Fibroblast of lung (primary cell): ENCODE results near the gene C1QTNF12. TPM values are rescaled to one million over a fixed set of nuclear protein-coding genes. Genes with fewer than 3 reads are reported as not detected.
A peak's percentile ranks its signal among the peaks of the same experiment; 100 is the strongest.

Experiments used
- DNase-seq, 2 donors: peaks; one replicate each; pipeline versions ENCODE4 v3.0.0 to v3.0.0-alpha.2; 2010; ENCODE audit warnings: low read depth in 2 of 2
- H2AFZ ChIP-seq: 2 replicates; pipeline ENCODE4 v1.5.1; 2012; ENCODE audit warnings: low read length, control low read depth, inconsistent platforms
- H3K27ac ChIP-seq: 2 replicates; pipeline ENCODE4 v1.5.1; 2011; ENCODE audit warnings: low read length, control low read depth; ENCODE audit not compliant: insufficient read depth
- H3K27me3 ChIP-seq: 2 replicates; pipeline ENCODE4 v1.5.1; 2011; ENCODE audit warnings: mild to moderate bottlenecking, low read length; ENCODE audit not compliant: control insufficient read depth, insufficient read depth
- H3K36me3 ChIP-seq: 2 replicates; pipeline ENCODE4 v1.5.1; 2011; ENCODE audit warnings: low read length; ENCODE audit not compliant: control insufficient read depth, insufficient read depth
- H3K4me1 ChIP-seq: 2 replicates; pipeline ENCODE4 v1.5.1; 2011; ENCODE audit warnings: low read length; ENCODE audit not compliant: control insufficient read depth, insufficient read depth; ENCODE audit errors: extremely low read depth
- H3K4me2 ChIP-seq: 2 replicates; pipeline ENCODE4 v1.5.1; 2011; ENCODE audit warnings: low read length, control low read depth; ENCODE audit not compliant: insufficient read depth; ENCODE audit errors: extremely low read depth
- H3K4me3 ChIP-seq, 4 experiments: fragments of 200-600 bp in 1 of 4; sonication (generic) in 1 of 4; replicated peaks in 1 of 4; 2 replicates each; pipeline ENCODE4 v1.5.1; 2011 to 2016; ENCODE audit warnings: low read length in 4 of 4, low read depth in 3 of 4, mild to moderate bottlenecking in 3 of 4, control low read depth in 2 of 4, inconsistent platforms in 1 of 4, mixed read lengths in 1 of 4; ENCODE audit not compliant: insufficient read depth in 1 of 4; ENCODE audit errors: control extremely low read depth in 1 of 4
- H3K79me2 ChIP-seq: 2 replicates; pipeline ENCODE4 v1.5.1; 2012; ENCODE audit warnings: mild to moderate bottlenecking, low read length, inconsistent platforms; ENCODE audit not compliant: control insufficient read depth, insufficient read depth
- H3K9ac ChIP-seq: 2 replicates; pipeline ENCODE4 v1.5.1; 2011; ENCODE audit warnings: mild to moderate bottlenecking, low read length, control low read depth; ENCODE audit not compliant: insufficient read depth
- H3K9me3 ChIP-seq: 2 replicates; pipeline ENCODE4 v1.5.1; 2012; ENCODE audit warnings: low read depth, low read length; ENCODE audit not compliant: control insufficient read depth, insufficient read depth
- H4K20me1 ChIP-seq: 2 replicates; pipeline ENCODE4 v1.5.1; 2011; ENCODE audit warnings: low read length; ENCODE audit not compliant: control insufficient read depth, insufficient read depth; ENCODE audit errors: extremely low read depth
- EZH2 ChIP-seq: IDR thresholded peaks from 2 replicates; pipeline ENCODE4 v1.5.1; 2012; ENCODE audit warnings: low read length, control low read depth, mild to moderate bottlenecking; ENCODE audit errors: missing control alignments
- polyA plus RNA-seq, 2 donors: library from polyadenylated mRNA; depleted of rRNA in 1 of 2; stranded (reverse) in 1 of 2; unstranded in 1 of 2; fragments of >200 nt; gene quantifications; 2 replicates each; pipeline ENCODE4 v1.2.1, GENCODE V29; 2011 to 2012; ENCODE audit warnings: missing spikeins in 1 of 2
- total RNA-seq: library from RNA; depleted of rRNA; stranded (reverse); fragments of >200 nt; gene quantifications from 2 replicates; pipeline ENCODE4 v1.2.1, GENCODE V29; 2014
- TF ChIP-seq, protein P1 (sequence below), 2 donors: IDR thresholded peaks in 1 of 2; conservative IDR thresholded peaks in 1 of 2; 1 replicate in 1 of 2; 2 replicates in 1 of 2; pipeline ENCODE4 v1.5.1; 2011 to 2012; ENCODE audit warnings: low read length in 2 of 2, control low read depth in 1 of 2, inconsistent platforms in 1 of 2, low read depth in 1 of 2, mild to moderate bottlenecking in 1 of 2

The C1QTNF12 gene
- total and polyA plus RNA-seq, 2 donors (not counting 1 experiment from before 2014, with no cell fraction given) = 0.27 to 4.1 TPM

DNA sequence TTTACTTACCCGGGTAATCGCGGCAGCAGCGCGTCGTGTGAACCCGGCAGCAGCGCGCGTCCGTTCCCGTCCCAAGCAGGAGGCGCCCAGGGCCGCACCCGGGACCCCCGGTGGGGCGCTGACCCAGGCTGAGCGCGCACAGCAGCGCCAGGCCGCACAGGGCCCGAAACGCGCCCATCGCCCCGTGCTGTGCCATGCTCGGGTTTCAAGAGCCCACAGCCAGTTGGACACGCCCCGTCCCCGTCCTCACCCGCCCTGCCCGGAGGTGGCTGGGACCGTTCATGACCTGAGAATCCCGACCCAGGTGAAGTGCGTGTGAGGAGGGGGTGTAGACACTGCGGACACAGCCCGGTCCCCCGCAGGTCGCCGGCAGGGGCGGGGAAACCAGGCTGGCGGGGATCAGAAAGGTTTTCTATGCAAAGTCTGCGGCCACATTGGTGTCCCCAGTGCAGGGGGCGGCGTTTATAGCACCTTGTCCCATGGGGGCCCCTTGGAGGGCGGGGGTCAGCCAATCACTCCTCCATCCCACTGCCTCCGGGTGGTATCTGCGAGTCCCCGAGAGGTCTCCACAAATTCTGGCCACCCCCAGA is 40.1 kb downstream of the C1QTNF12 start, which contains the start of gene TNFRSF18:
TNFRSF18 (minus strand) TSS at position 217 of the 590 bp plus-strand sequence; CDS start at position 196, 21 bp downstream.
- Histone ChIP-seq H4K20me1 (no peaks in the 10 kb centered on the region), H2AFZ (no peak within 1 kb of the TSS), H3K4me2 (peak within 1 kb of the TSS; percentile 44), H3K4me3 (peak within 1 kb of the TSS in 1 of 4 experiments; percentile 2), H3K4me1 (peaks cover 6% of the 10 kb centered on the region), H3K9me3 (no peaks in the 10 kb centered on the region), H3K9ac (no peak within 1 kb of the TSS), H3K79me2 (no peaks in the 10 kb centered on the region), H3K27ac (no peak within 1 kb of the TSS), H3K27me3 (no peaks in the 10 kb centered on the region), H3K36me3 (no peaks in the 10 kb centered on the region)
- TF ChIP-seq, protein P1, sequence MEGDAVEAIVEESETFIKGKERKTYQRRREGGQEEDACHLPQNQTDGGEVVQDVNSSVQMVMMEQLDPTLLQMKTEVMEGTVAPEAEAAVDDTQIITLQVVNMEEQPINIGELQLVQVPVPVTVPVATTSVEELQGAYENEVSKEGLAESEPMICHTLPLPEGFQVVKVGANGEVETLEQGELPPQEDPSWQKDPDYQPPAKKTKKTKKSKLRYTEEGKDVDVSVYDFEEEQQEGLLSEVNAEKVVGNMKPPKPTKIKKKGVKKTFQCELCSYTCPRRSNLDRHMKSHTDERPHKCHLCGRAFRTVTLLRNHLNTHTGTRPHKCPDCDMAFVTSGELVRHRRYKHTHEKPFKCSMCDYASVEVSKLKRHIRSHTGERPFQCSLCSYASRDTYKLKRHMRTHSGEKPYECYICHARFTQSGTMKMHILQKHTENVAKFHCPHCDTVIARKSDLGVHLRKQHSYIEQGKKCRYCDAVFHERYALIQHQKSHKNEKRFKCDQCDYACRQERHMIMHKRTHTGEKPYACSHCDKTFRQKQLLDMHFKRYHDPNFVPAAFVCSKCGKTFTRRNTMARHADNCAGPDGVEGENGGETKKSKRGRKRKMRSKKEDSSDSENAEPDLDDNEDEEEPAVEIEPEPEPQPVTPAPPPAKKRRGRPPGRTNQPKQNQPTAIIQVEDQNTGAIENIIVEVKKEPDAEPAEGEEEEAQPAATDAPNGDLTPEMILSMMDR (conservative IDR thresholded peaks at IDR 0.05 in 1 of 2, IDR thresholded peaks at IDR 0.05 in 1 of 2; ENCODE audit: low read depth in 1 of 2, low read length in 2 of 2) = no peak
- TF ChIP-seq EZH2 = peak; percentile 34
- DNase-seq = peak; percentile 6 to 17

DNA sequence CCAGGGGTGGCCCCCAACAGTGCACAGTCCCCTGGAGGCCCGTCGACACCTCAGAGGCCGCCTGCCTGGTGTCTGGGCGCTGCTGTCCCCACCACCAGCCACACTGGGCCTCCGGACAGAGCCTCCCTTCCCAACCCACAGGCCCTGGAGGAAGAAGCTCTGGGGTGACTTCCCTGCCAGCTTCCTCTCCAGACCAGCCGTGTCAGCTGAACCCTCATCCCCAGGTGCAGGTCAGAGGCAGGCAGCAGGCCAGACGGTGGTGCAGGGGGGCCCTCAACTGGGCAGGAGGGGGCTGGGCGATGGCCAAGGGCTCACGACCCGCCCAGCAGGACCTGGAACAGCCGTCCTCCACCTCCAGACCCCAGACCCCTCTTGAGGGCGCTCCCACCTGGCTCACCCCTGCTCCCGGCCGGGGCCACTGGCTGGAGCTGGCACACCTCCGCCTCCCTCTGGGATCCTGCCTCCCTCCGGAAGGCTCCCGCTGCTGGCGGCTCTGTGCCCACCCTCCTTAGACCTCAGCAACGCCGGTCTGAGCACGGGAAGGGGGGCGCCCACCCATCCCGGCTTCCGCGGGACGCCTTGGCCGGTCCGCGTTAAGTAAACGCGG is 40.6 kb downstream of the C1QTNF12 start:
- Histone ChIP-seq H3K4me2 (no peak overlapping the region), H3K27ac (no peak overlapping the region), H2AFZ (no peak overlapping the region), H3K36me3 (no peaks in the 10 kb centered on the region), H3K79me2 (no peaks in the 10 kb centered on the region), H4K20me1 (no peaks in the 10 kb centered on the region), H3K9ac (no peak overlapping the region), H3K4me1 (peaks cover 6% of the 10 kb centered on the region), H3K4me3 (no peak overlapping the region), H3K9me3 (no peaks in the 10 kb centered on the region), H3K27me3 (no peaks in the 10 kb centered on the region)
- peak; percentile 12 for TF ChIP-seq EZH2
- TF ChIP-seq, protein P1 (conservative IDR thresholded peaks at IDR 0.05 in 1 of 2, IDR thresholded peaks at IDR 0.05 in 1 of 2; ENCODE audit: low read depth in 1 of 2, low read length in 2 of 2) = no peak
- no peak for DNase-seq

DNA sequence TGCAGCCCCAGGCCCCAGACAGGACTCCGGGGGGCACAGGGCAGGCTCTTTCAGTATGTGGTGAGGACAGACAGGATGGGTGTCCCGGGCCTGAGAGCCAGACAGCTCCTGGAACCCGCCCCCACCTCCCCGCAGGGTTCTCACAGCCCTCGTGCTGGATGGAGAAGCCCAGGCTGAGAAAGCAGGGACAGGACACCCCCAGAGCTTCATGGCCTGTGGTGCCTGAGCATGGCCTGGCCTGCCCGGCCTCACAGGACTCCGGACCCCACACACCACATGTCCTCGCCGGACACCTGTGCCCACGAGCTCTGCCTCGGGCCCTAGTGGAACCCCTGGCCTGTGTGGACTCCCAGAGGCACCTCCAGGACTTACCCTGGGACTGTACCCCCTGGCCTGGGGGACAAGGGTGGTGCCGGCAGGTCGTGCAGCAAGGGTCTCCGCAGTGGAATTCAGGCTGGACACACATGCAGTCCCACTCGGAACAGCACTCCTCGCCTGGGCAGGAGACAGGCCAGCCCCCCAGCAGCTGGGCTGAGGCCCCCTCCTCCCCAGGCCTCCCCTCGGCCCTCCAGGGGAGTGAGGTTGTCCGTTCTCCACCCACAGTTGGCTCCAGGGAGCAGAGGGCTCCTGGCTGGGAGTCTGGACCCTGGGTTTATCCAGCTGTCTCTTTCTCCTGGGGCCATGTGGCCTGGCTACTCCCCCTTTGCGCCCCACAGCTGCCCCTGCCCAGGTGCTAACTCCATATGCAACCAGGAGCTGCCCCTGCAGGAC is 41.3 kb downstream of the C1QTNF12 start:
- Histone ChIP-seq H3K27ac (no peak overlapping the region), H3K4me2 (no peak overlapping the region), H3K4me3 (no peak overlapping the region)

More for the DNA sequence above, 41.3 kb downstream of the C1QTNF12 start:
- DNase-seq = no peak
- Histone ChIP-seq H3K4me1 (peaks cover 6% of the 10 kb centered on the region), H2AFZ (no peak overlapping the region), H3K79me2 (no peaks in the 10 kb centered on the region), H4K20me1 (no peaks in the 10 kb centered on the region), H3K9me3 (no peaks in the 10 kb centered on the region), H3K27me3 (no peaks in the 10 kb centered on the region), H3K36me3 (no peaks in the 10 kb centered on the region), H3K9ac (no peak overlapping the region)
- TF ChIP-seq, protein P1 (conservative IDR thresholded peaks at IDR 0.05 in 1 of 2, IDR thresholded peaks at IDR 0.05 in 1 of 2; ENCODE audit: low read depth in 1 of 2, low read length in 2 of 2) = no peak
- TF ChIP-seq EZH2 = no peak
